ENCODE results near the gene CNTN5. TPM values are rescaled to one million over a fixed set of nuclear protein-coding genes. Genes with fewer than 3 reads are reported as not detected.
"Not testable (repeated sequence)": the region's sequence is repeated elsewhere in the genome, so short reads cannot be mapped to it uniquely, and the experiment has no call there.

The CNTN5 gene
- total RNA-seq, 1 donor, result not detected

DNA sequence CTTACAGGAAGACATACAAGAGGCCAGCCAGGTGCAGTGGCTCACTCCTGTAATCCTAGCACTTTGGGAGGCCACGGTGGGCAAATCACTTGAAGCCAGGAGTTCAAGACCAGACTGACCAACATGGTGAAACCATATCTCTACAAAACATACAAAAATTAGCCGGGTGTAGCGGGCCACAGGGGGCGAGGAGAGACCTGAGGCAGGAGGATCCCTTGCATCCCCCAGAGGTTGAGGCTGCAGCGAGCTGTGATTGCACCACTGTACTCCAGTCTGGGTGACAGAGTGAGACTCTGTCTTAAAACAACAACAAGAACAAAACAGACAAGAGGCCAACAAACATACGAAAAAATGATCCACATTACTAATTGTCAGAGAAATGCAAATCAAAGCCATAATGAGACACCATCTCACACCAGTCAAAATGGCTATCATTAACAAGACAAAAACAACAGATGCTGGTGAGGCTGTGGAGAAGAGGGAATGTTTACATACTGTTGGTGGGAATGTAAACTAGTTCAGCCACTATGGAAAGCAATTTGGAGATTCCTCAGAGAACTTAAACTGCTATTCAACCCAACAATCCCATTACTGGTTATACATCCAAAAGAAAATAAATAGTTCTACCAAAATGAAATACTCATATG lies 1167.5 kb downstream of the CNTN5 start:
- no peaks in the 10 kb centered on the region for H3K9me3 ChIP-seq (ENCODE audit: low read depth, low read length)
- H3K27me3 ChIP-seq (ENCODE audit: insufficient read depth, low read length), result no peaks in the 10 kb centered on the region
- no peak overlapping the region for H3K4me3 ChIP-seq (ENCODE audit: low read length)
- H3K4me1 ChIP-seq (ENCODE audit: insufficient read depth, low read length), result no peaks in the 10 kb centered on the region

DNA sequence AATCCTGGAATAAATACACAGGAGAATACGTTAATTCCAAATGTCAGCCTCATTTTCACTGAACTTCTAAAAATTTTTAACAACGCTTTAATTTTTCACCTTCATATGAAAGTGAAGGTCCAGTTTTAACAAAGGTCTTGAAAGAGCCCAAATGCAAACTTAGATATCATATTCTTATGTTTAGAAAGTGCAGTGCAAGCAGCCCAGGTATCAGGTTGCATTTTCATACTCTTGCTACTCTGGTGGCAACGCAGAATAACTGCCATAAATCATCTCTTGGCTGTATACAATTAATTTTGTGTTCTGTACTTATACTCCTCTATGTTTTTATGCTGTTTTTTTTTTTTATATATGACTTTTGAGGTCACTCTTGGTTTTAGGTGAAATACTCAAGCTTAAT lies 1169.6 kb downstream of the CNTN5 start:
- Histone ChIP-seq H3K9me3 (ENCODE audit: low read depth, low read length) (no peaks in the 10 kb centered on the region), H3K4me3 (ENCODE audit: low read length) (no peak overlapping the region), H3K4me1 (ENCODE audit: insufficient read depth, low read length) (no peaks in the 10 kb centered on the region), H3K27me3 (ENCODE audit: insufficient read depth, low read length) (no peaks in the 10 kb centered on the region)

DNA sequence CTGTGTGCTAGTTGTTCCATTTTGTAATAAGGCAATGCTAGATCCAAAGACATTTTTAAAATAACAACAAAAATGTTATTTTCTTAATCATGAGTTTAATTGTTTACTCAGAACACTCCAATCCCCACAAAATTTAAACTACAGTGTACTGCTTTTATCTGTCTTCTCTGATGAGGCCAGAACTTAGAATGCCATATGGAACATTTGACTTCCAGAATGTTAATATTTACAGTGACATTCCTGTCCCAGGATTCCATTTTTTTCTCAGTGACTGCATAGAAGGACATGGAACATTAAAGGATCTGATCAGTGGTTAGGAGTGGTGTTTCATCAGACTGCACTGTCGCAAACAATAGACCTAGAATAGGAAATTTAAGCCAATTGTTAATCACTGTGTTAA lies 1171.4 kb downstream of the CNTN5 start:
- H3K27me3 ChIP-seq (ENCODE audit: insufficient read depth, low read length), result no peaks in the 10 kb centered on the region
- H3K4me3 ChIP-seq (ENCODE audit: low read length), result no peak overlapping the region
- H3K4me1 ChIP-seq (ENCODE audit: insufficient read depth, low read length), result no peaks in the 10 kb centered on the region
- no peaks in the 10 kb centered on the region for H3K9me3 ChIP-seq (ENCODE audit: low read depth, low read length)

DNA sequence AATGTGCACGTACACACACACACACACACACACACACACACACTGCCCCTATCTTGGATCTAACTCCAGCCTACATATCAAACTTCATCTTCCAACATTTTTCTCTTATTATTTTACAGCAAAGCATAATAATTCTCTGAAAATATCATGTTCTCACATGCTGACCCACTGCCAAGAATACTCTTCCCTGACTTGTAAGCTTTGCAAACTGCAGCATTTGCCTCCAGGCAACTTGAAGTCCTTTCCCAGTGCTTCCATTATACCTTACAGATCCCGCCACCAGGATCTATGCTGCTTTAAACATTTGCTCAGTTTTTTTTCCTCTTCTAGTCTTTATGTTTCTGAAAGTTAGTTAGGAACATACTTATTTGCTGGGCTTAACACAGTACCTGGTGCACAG lies 1183.0 kb downstream of the CNTN5 start:
- H3K27me3 ChIP-seq (ENCODE audit: insufficient read depth, low read length), result no peaks in the 10 kb centered on the region
- no peaks in the 10 kb centered on the region for H3K4me1 ChIP-seq (ENCODE audit: insufficient read depth, low read length)
- H3K4me3 ChIP-seq (ENCODE audit: low read length), result no peak overlapping the region
- no peaks in the 10 kb centered on the region for H3K9me3 ChIP-seq (ENCODE audit: low read depth, low read length)

DNA sequence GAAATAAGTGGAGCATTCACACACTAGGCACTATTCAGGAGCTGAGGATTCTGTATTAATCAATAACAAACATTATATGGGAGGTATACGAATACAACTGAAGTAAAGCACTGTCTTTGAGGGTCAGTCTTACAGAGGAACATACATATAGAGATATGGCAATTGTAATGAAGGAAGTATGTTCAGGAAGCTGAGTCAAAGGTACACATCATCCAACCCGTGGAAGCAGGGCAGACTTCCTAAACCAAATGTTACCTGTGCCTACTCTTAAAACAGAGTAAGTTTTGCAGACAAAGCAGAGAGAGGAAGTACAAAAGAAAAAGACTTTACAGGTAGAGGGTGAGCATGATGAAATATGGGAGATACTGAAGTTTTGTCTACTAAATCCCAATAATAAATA lies 1185.2 kb downstream of the CNTN5 start:
- Histone ChIP-seq H3K4me1 (ENCODE audit: insufficient read depth, low read length) (no peaks in the 10 kb centered on the region), H3K9me3 (ENCODE audit: low read depth, low read length) (no peaks in the 10 kb centered on the region), H3K27me3 (ENCODE audit: insufficient read depth, low read length) (no peaks in the 10 kb centered on the region), H3K4me3 (ENCODE audit: low read length) (no peak overlapping the region)

DNA sequence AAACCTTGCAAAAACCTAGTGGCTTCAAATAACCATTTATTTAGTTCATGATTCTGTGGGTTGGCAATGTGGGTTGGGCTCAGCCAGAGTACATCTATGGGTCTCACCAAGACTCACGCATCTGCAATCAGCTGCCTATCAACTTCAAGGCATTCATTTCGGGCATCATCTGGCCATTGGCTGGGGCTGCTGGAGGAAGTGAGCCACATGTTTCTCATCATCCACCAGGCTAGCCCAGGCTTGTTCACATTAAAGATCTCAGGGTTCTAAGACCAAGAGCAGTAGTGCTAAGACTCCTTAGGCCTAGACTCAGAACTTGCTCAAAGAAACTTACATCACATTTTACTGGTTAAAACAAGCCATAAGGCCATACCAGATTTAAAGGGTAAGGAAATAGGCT lies 1187.5 kb downstream of the CNTN5 start:
- H3K27me3 ChIP-seq (ENCODE audit: insufficient read depth, low read length), result no peaks in the 10 kb centered on the region
- no peak overlapping the region for H3K4me3 ChIP-seq (ENCODE audit: low read length)
- H3K9me3 ChIP-seq (ENCODE audit: low read depth, low read length), result no peaks in the 10 kb centered on the region

DNA sequence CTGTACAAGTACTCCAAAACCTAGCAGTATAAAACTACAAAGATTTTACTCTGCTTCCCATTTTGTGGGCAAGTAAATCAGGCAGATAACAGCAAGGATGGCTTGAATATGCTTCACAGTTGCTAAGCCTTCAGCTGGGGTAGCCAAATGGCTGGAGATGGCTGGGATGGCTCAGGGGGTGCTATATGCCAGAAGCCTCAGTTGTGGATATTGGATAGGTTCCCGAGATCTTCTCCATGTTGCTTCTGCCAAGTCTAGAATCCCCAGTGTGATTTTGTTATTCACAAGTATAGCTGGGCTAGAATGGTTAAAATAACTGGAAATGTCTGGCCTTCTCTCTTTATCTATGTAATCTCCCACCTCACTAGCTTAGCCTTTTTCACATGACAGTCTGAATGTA lies 1194.0 kb downstream of the CNTN5 start:
- no peaks in the 10 kb centered on the region for H3K9me3 ChIP-seq (ENCODE audit: low read depth, low read length)
- no peak overlapping the region for H3K4me3 ChIP-seq (ENCODE audit: low read length)
- no peaks in the 10 kb centered on the region for H3K4me1 ChIP-seq (ENCODE audit: insufficient read depth, low read length)
- H3K27me3 ChIP-seq (ENCODE audit: insufficient read depth, low read length), result no peaks in the 10 kb centered on the region

More for the DNA sequence above, 1187.5 kb downstream of the CNTN5 start:
- H3K4me1 ChIP-seq (ENCODE audit: insufficient read depth, low read length), result no peaks in the 10 kb centered on the region

DNA sequence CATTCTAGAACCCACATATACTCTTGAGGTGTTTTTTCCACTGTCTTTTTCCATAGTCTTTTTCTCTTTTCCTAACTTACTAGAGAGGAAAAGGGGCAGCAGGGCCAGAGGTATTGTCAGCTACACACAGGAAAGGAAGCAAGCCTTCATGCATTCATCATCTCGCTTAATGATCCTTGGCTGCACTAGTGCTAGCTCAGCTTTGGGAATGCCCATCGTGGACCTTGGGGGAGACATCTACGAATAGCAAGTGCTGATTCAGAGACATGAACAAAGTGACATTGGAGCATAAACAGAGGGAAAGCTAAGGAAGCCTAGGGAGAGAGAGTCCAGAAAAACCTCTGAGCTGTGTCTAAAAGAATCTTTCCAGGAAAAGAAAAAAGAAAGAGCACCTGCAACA lies 1200.1 kb downstream of the CNTN5 start:
- Histone ChIP-seq H3K4me1 (ENCODE audit: insufficient read depth, low read length) (no peaks in the 10 kb centered on the region), H3K27me3 (ENCODE audit: insufficient read depth, low read length) (no peaks in the 10 kb centered on the region), H3K4me3 (ENCODE audit: low read length) (no peak overlapping the region), H3K9me3 (ENCODE audit: low read depth, low read length) (no peaks in the 10 kb centered on the region)

DNA sequence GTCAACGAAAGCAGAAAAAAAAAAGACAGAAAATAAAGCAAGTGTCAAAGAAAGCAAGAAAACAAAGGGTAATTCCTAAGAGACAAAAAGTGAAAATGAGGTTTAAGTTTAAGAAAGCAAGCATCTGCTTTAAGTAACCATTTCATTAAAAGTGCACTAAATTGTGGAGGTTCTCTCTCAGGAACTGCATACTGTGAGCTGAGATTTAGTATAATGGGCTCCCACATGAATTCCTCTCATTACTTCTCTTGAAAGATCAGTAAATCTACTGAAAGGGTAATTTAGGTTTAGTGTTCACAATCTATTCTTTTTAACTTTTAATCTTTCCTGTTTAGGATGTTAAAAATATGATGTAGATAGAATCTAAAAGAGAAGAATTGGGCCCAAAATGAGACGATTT lies 1201.0 kb downstream of the CNTN5 start:
- Histone ChIP-seq H3K9me3 (ENCODE audit: low read depth, low read length) (no peaks in the 10 kb centered on the region), H3K4me3 (ENCODE audit: low read length) (no peak overlapping the region), H3K4me1 (ENCODE audit: insufficient read depth, low read length) (no peaks in the 10 kb centered on the region), H3K27me3 (ENCODE audit: insufficient read depth, low read length) (no peaks in the 10 kb centered on the region)

DNA sequence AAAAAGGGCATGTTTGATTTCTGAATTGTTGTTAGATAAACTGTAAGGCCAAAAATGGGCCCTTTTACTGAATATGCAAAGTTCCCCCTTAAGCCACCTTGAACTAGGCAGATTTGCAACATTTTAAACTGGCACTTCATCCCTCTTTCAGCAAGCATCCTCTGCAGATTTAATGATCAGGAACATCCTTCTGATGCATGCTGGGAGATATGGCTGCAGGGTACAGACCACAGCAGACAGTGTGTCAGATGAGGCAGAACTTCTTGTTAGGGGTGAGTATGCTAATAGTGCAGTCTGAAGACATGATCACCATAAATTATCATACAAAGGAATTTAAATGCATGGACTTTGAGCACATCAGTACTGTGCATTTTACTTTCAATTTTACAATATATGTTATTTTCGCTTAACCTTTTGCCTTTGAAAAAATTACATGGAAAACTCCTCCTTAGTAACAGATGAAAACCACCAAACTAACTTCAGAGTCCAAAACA lies 1203.8 kb downstream of the CNTN5 start:
- Histone ChIP-seq H3K27me3 (ENCODE audit: insufficient read depth, low read length) (no peaks in the 10 kb centered on the region), H3K9me3 (ENCODE audit: low read depth, low read length) (peaks cover 6% of the 10 kb centered on the region), H3K4me1 (ENCODE audit: insufficient read depth, low read length) (no peaks in the 10 kb centered on the region), H3K4me3 (ENCODE audit: low read length) (no peak overlapping the region)

DNA sequence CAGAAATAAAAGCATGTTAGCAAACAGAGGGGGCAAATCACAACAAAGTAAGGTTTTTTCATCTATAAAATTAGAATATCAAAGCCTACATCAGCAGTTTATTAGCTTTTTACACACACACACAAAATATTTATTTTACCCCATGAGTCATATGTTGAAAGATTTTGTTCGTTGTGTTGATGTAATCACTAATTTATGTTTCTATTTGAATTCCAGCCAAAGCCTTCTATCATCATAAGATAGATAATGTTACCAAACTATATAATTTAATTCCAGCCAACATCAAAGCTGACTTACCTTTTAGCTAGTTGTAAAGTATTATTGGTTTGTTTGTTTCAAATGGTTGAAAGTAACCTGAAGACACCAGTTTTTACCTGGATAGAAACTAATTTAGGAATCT lies 1208.3 kb downstream of the CNTN5 start:
- Histone ChIP-seq H3K27me3 (ENCODE audit: insufficient read depth, low read length) (no peaks in the 10 kb centered on the region), H3K9me3 (ENCODE audit: low read depth, low read length) (peaks cover 8% of the 10 kb centered on the region), H3K4me1 (ENCODE audit: insufficient read depth, low read length) (no peaks in the 10 kb centered on the region), H3K4me3 (ENCODE audit: low read length) (no peak overlapping the region)

DNA sequence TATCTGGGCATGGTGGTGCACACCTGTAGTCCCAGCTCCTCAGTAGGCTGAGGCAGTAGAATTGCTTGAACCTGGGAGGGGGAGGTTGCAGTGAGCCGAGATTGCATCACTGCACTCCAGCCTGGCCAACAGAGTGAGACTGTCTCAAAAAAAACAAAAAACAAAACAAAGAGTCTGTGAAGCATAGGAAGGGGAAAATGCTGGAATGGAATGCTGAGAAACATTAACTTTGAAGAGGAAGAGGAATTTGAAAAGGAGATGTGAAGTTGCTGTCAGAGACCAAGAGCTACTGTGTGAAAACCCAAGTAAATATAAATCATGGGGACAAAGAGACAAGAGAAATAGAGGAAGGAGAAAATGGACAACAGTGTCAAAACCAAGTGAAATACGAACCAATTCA lies 1211.3 kb downstream of the CNTN5 start:
- Histone ChIP-seq H3K4me3 (ENCODE audit: low read length) (no peak overlapping the region), H3K4me1 (ENCODE audit: insufficient read depth, low read length) (no peaks in the 10 kb centered on the region), H3K9me3 (ENCODE audit: low read depth, low read length) (peaks cover 8% of the 10 kb centered on the region), H3K27me3 (ENCODE audit: insufficient read depth, low read length) (no peaks in the 10 kb centered on the region)

DNA sequence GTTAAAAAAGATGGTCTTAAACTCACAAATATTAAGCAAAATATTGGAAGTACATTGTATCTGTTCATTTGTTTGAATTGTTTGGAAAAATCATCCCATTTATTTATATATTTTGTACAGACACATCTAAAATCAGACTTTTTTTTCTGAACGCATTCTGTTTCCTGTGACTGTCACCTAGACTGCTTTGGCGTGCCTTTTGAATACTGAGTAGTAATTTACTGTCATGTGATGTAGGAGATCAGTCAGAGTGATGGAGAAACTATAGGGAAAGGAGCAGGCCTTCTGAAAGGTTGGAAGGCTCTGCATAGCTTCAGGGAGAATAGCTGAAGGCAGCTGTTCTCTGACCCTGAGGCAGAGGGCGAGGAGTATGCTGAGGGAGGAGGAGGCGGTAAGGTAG lies 1214.3 kb downstream of the CNTN5 start:
- Histone ChIP-seq H3K4me3 (ENCODE audit: low read length) (no peak overlapping the region), H3K27me3 (ENCODE audit: insufficient read depth, low read length) (no peaks in the 10 kb centered on the region), H3K9me3 (ENCODE audit: low read depth, low read length) (no peaks in the 10 kb centered on the region), H3K4me1 (ENCODE audit: insufficient read depth, low read length) (no peaks in the 10 kb centered on the region)

DNA sequence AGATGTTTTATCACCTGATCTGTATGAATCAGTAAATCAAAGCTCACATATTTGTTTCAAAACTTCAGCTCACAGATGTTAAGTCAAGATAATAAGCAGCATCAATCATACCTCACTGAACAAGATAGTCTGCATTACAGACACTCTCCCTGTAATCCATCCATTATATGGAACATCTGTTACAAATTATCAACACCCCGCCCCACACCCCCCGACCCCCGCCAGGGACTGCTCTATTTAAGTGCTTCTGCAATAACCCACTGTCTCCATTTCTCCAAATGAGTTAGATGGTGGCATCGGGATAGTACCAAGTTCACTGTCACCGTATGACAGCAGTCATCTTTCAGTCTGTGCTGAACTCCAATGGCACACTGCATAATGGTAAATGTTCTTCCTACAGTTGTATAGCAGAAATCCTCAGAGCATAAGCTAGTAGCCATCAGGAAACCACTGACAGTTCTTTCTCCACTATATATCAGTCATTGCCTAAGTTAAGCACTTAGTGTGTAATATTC lies 1219.3 kb downstream of the CNTN5 start:
- H3K9me3 ChIP-seq (ENCODE audit: low read depth, low read length), result no peaks in the 10 kb centered on the region
- no peaks in the 10 kb centered on the region for H3K4me1 ChIP-seq (ENCODE audit: insufficient read depth, low read length)
- H3K27me3 ChIP-seq (ENCODE audit: insufficient read depth, low read length), result no peaks in the 10 kb centered on the region
- no peak overlapping the region for H3K4me3 ChIP-seq (ENCODE audit: low read length)

DNA sequence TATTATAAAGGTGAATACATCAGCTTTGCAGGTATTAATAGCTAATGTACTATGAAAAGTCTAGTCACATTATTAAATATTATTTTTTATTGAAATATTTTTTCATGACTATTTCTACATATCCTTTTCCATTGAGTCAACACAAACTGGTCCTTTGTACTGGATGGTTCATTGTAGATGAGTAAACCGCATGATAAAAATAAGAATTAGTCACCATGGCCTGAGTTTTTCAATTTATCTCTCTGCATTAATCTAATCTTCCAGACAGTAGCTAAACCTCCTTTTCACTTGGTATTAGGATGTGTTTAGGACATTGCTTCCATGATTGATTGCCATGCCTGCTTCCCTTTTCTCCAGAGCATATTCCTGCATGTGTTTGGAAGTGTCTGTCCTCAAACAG lies 1227.0 kb downstream of the CNTN5 start:
- Histone ChIP-seq H3K27me3 (ENCODE audit: insufficient read depth, low read length) (no peaks in the 10 kb centered on the region), H3K4me3 (ENCODE audit: low read length) (no peak overlapping the region)

DNA sequence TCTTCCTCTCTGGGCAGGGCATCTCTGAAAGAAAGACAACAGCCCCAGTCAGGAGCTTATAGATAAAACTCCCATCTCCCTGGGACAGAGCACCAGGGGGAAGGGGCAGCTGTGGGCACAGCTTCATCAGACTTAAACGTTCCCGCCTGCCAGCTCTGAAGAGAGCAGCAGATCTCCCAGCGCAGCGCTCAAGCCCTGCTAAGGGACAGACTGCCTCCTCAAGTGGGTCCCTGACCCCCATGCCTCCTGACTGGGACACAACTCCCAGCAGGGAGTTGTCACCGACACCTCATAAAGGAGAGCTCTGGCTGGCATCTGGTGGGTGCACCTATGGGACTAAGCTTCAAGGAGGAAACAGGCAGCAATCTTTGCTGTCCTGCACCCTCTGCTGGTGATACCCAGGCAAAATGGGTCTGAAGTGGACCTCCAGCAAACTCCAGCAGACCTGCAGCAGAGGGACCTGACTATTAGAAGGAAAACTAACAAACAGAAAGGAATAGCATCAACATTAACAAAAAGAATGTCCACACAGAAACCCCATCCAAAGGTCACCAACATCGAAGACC lies 1236.6 kb downstream of the CNTN5 start:
- peaks cover 18% of the 10 kb centered on the region for H3K9me3 ChIP-seq (ENCODE audit: low read depth, low read length)
- H3K4me1 ChIP-seq (ENCODE audit: insufficient read depth, low read length); H3K4me3 ChIP-seq (ENCODE audit: low read length); H3K27me3 ChIP-seq (ENCODE audit: insufficient read depth, low read length): not testable (repeated sequence)

More for the DNA sequence above, 1227.0 kb downstream of the CNTN5 start:
- Histone ChIP-seq H3K9me3 (ENCODE audit: low read depth, low read length) (peaks cover 10% of the 10 kb centered on the region), H3K4me1 (ENCODE audit: insufficient read depth, low read length) (no peaks in the 10 kb centered on the region)
